ENCODE results near the gene GPSM1. TPM values are rescaled to one million over a fixed set of nuclear protein-coding genes. Genes with fewer than 3 reads are reported as not detected.

Gene GPSM1
- polyA plus RNA-seq, 1 of the 3 experiments (the other 2 are of a cell fraction): 26.7 TPM

DNA sequence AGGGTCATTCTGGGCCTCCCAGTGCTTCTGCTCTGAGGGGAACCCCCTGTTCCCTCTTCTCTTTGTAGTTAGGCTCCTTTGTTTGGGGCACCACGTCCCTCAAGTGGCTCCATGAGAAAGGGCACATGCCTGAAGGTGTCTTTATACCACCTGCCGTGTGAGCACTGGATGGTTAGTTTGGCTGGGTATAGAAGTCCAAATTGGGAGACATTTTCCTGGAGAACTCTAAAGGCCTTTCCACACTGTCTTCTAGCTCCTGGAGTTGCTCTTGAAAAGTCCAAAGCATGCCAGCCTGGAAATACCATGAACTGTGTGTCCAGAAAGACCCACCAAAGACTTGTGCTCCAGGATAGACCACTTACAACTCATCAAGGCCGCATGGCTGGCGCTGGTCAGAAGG is 12.4 kb upstream of the GPSM1 start:
- ChIA-PET CTCF (interaction anchor here (1.2 to 4.9 kb wide), 3 partner anchors 8 to 58 kb away, joined by 3 to 91 read pairs (median 34); partner anchors contain the start of gene CARD9), POLR2A (no interaction called here)
- no peaks in the 10 kb centered on the region for H3K36me3 ChIP-seq (replicated peaks in 1 of 2; ENCODE audit: control insufficient read depth in 1 of 2, insufficient read depth in 2 of 2, low read length in 1 of 2)
- no peaks in the 10 kb centered on the region for H3K9me2 ChIP-seq
- H3K27ac ChIP-seq (ENCODE audit: low read depth in 2 of 2, low read length in 1 of 2): no peak overlapping the region
- no peaks in the 10 kb centered on the region for H3F3A ChIP-seq (replicated peaks; ENCODE audit: insufficient read depth)
- no peaks in the 10 kb centered on the region for H3K27me3 ChIP-seq (ENCODE audit: insufficient read depth)
- H4K20me1 ChIP-seq (ENCODE audit: insufficient read depth): no peaks in the 10 kb centered on the region
- no peak overlapping the region for H3K4me3 ChIP-seq (ENCODE audit: low read depth in 2 of 2, low read length in 1 of 2)
- H3K4me2 ChIP-seq: no peak overlapping the region
- no peaks in the 10 kb centered on the region for H3K79me2 ChIP-seq (ENCODE audit: insufficient read depth)
- DNase-seq: no peak
- H2AFZ ChIP-seq (ENCODE audit: low read depth): no peak overlapping the region
- H3K9me3 ChIP-seq: peaks cover 4% of the 10 kb centered on the region; the same call in 1 of the 2 replicates
- WGBS (ENCODE audit: low lambda C conversion rate): 55% methylated on average over 3 of the region's 4 CpGs
- TF ChIP-seq, protein P1, sequence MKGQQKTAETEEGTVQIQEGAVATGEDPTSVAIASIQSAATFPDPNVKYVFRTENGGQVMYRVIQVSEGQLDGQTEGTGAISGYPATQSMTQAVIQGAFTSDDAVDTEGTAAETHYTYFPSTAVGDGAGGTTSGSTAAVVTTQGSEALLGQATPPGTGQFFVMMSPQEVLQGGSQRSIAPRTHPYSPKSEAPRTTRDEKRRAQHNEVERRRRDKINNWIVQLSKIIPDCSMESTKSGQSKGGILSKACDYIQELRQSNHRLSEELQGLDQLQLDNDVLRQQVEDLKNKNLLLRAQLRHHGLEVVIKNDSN (IDR thresholded peaks at IDR 0.05; ENCODE audit: borderline replicate concordance, low read depth): no peak
- TF ChIP-seq, protein P2, sequence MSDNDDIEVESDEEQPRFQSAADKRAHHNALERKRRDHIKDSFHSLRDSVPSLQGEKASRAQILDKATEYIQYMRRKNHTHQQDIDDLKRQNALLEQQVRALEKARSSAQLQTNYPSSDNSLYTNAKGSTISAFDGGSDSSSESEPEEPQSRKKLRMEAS (IDR thresholded peaks at IDR 0.05; ENCODE audit: low read depth): no peak
- TF ChIP-seq, protein P3, sequence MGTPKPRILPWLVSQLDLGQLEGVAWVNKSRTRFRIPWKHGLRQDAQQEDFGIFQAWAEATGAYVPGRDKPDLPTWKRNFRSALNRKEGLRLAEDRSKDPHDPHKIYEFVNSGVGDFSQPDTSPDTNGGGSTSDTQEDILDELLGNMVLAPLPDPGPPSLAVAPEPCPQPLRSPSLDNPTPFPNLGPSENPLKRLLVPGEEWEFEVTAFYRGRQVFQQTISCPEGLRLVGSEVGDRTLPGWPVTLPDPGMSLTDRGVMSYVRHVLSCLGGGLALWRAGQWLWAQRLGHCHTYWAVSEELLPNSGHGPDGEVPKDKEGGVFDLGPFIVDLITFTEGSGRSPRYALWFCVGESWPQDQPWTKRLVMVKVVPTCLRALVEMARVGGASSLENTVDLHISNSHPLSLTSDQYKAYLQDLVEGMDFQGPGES (IDR thresholded peaks at IDR 0.05; ENCODE audit: low read depth, low read length): no peak
- no peak for TF ChIP-seq EP300 (IDR thresholded peaks at IDR 0.05; ENCODE audit: borderline replicate concordance in 1 of 2, low read depth in 1 of 2, low read length in 1 of 2)
- no peak overlapping the region for H3K9ac ChIP-seq
- H3K4me1 ChIP-seq (ENCODE audit: control insufficient read depth in 1 of 2, insufficient read depth in 2 of 2, low read depth in 1 of 2, low read length in 1 of 2): no peaks in the 10 kb centered on the region

DNA sequence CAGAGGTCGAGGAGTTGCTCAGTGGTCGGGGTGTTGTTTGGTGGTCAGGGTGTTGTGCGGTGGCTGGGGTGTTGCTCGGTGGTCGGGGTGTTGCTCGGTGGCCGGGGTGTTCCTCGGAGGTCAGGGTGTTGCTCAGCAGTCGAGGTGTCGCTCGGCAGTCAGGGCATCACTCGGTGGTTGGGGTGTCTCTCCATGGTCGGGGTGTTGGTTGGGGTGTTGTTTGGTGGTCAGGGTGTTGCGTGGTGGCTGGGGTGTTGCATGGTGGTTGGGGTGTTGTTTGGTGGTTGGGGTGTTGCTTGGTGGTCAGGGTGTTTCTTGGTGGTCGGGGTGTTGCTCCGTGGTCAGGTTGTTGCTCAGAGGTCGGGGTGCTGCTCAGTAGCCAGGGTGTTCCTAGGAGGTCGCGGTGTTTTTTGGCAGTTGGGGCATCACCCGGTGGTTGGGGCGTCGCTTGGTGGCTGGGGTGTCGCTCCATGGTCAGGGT is 11.0 kb upstream of the GPSM1 start:
- Histone ChIP-seq H3K4me1 (ENCODE audit: control insufficient read depth in 1 of 2, insufficient read depth in 2 of 2, low read depth in 1 of 2, low read length in 1 of 2) (no peaks in the 10 kb centered on the region), H2AFZ (ENCODE audit: low read depth) (no peak overlapping the region), H3K79me2 (ENCODE audit: insufficient read depth) (no peaks in the 10 kb centered on the region), H3K9ac (no peak overlapping the region), H3K9me3 (peaks cover 4% of the 10 kb centered on the region; the same call in 1 of the 2 replicates), H3K27ac (ENCODE audit: low read depth in 2 of 2, low read length in 1 of 2) (no peak overlapping the region), H3K9me2 (no peaks in the 10 kb centered on the region), H3F3A (replicated peaks; ENCODE audit: insufficient read depth) (no peaks in the 10 kb centered on the region), H3K27me3 (ENCODE audit: insufficient read depth) (no peaks in the 10 kb centered on the region), H4K20me1 (ENCODE audit: insufficient read depth) (no peaks in the 10 kb centered on the region), H3K4me3 (ENCODE audit: low read depth in 2 of 2, low read length in 1 of 2) (no peak overlapping the region), H3K36me3 (replicated peaks in 1 of 2; ENCODE audit: control insufficient read depth in 1 of 2, insufficient read depth in 2 of 2, low read length in 1 of 2) (no peaks in the 10 kb centered on the region), H3K4me2 (no peak overlapping the region)
- ChIA-PET POLR2A (no interaction called here), CTCF (no interaction called here)
- 83% methylated on average over 16 of the region's 23 CpGs for WGBS (ENCODE audit: low lambda C conversion rate)
- DNase-seq: no peak
- TF ChIP-seq GATA2 (CRISPR knock-in tag; IDR thresholded peaks at IDR 0.05) (no peak), RCOR1 (IDR thresholded peaks at IDR 0.05; ENCODE audit: low read length) (no peak), NFIC (IDR thresholded peaks at IDR 0.05; ENCODE audit: borderline replicate concordance) (no peak), RXRA (IDR thresholded peaks at IDR 0.05; ENCODE audit: borderline replicate concordance, low read depth) (no peak), ELF1 (IDR thresholded peaks at IDR 0.05) (no peak), NRF1 (IDR thresholded peaks at IDR 0.05; ENCODE audit: low read depth, low read length) (no peak), POLR2AphosphoS5 (IDR thresholded peaks at IDR 0.05; ENCODE audit: low read depth, low read length) (no peak), TEAD4 (IDR thresholded peaks at IDR 0.05; ENCODE audit: borderline replicate concordance, insufficient read depth) (no peak), MXI1 (IDR thresholded peaks at IDR 0.05; ENCODE audit: low read depth, low read length) (no peak), JUND (IDR thresholded peaks at IDR 0.05) (no peak), TCF12 (IDR thresholded peaks at IDR 0.05) (no peak), RFX5 (IDR thresholded peaks at IDR 0.05; ENCODE audit: low read length) (no peak), FOXM1 (IDR thresholded peaks at IDR 0.05; ENCODE audit: low read depth) (no peak), FOXJ3 (CRISPR knock-in tag; IDR thresholded peaks at IDR 0.05) (no peak), RAD21 (IDR thresholded peaks at IDR 0.05; ENCODE audit: low read length) (no peak)
- TF ChIP-seq, protein P1 (IDR thresholded peaks at IDR 0.05; ENCODE audit: borderline replicate concordance, low read depth): no peak
- TF ChIP-seq, protein P4, sequence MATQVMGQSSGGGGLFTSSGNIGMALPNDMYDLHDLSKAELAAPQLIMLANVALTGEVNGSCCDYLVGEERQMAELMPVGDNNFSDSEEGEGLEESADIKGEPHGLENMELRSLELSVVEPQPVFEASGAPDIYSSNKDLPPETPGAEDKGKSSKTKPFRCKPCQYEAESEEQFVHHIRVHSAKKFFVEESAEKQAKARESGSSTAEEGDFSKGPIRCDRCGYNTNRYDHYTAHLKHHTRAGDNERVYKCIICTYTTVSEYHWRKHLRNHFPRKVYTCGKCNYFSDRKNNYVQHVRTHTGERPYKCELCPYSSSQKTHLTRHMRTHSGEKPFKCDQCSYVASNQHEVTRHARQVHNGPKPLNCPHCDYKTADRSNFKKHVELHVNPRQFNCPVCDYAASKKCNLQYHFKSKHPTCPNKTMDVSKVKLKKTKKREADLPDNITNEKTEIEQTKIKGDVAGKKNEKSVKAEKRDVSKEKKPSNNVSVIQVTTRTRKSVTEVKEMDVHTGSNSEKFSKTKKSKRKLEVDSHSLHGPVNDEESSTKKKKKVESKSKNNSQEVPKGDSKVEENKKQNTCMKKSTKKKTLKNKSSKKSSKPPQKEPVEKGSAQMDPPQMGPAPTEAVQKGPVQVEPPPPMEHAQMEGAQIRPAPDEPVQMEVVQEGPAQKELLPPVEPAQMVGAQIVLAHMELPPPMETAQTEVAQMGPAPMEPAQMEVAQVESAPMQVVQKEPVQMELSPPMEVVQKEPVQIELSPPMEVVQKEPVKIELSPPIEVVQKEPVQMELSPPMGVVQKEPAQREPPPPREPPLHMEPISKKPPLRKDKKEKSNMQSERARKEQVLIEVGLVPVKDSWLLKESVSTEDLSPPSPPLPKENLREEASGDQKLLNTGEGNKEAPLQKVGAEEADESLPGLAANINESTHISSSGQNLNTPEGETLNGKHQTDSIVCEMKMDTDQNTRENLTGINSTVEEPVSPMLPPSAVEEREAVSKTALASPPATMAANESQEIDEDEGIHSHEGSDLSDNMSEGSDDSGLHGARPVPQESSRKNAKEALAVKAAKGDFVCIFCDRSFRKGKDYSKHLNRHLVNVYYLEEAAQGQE (IDR thresholded peaks at IDR 0.05; ENCODE audit: low read depth, low read length): no peak
- TF ChIP-seq, protein P5, sequence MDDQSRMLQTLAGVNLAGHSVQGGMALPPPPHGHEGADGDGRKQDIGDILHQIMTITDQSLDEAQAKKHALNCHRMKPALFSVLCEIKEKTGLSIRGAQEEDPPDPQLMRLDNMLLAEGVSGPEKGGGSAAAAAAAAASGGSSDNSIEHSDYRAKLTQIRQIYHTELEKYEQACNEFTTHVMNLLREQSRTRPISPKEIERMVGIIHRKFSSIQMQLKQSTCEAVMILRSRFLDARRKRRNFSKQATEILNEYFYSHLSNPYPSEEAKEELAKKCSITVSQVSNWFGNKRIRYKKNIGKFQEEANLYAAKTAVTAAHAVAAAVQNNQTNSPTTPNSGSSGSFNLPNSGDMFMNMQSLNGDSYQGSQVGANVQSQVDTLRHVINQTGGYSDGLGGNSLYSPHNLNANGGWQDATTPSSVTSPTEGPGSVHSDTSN (IDR thresholded peaks at IDR 0.05): no peak

Measured in SK-N-SH (cell line).